Activated naive CD8-positive, alpha-beta T cell treated with anti-CD3 and anti-CD28 coated beads, Interleukin-2, amount 50 U/mL, for 16 hours (primary cell): ENCODE measurements around the gene KIAA0586.
"Not testable (repeated sequence)": the region's sequence is repeated elsewhere in the genome, so short reads cannot be mapped to it uniquely, and the experiment has no call there.

ENCODE experiments used
- DNase-seq: peaks from one replicate; pipeline ENCODE4 v3.0.0-alpha.2; 2020; ENCODE audit warnings: low read depth, low spot score

KIAA0586 gene

DNA sequence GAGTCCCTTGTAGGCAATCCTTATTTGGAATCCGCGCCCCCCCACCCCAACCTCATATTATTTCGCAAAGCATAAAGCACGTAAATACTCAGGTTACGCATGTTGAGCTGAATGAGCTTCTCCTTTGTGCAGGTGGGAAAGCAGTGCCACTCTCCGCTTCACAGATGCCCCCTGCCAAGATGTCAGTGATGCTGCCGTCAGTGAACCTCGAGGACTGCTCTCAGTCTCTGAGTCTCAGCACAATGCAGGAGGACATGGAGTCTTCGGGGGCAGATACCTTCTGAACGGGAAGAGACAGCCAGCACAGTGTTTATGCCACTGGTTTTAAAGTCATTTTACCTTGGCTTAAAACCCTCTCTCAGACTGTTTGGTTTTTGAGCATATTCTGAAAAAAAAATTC lies 120.1 kb downstream of the KIAA0586 start:
- DNase-seq, result no peak

GRCh38 chr14:58549105-58549757 lies 121.7 kb downstream of the KIAA0586 start:
- no peak for DNase-seq

- no peak for DNase-seq
Measured at GRCh38 chr14:58553959-58554358, 126.4 kb downstream of the KIAA0586 start.

GRCh38 chr14:58555647-58556046 lies 128.1 kb downstream of the KIAA0586 start:
- no peak for DNase-seq

- DNase-seq, result no peak
Measured at GRCh38 chr14:58557242-58557641, 129.7 kb downstream of the KIAA0586 start.

DNA sequence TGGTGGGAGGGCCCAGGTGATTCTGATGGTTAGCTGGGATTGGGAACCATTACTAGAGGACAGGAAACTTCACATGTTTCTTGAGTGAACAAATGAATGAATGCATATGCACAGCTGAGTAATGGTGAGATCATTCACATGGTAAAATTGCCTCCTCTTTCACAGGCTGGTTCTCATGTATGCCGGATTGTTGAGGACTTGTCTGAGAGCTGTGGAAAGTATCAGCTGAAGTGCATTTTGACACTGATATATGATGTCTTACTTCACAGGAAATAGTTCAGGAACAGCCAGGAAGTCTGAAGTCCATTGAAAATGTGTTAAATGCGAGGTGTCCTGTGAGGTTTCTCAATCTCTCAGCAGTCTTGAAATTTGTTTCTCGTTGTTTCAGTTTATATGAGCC lies 132.7 kb downstream of the KIAA0586 start:
- no peak for DNase-seq

DNA sequence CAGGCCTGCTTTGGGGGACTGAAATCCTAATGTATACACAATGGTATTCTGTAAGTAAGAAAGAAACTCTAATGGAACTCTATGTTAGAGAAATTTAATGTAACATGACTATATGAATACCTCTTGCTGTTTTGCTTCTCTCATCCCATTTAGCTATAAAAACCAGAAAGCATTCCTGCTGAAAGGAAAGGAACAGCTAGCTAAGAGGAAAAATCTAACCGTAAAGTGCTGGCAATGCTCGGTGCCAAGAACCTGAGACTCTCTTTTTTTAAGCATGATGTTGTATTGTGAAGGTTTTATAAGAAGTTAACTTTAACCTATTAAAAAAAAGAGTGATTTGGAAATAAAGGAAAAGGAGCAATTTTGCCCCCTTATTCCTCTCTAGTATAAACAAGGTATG lies 134.6 kb downstream of the KIAA0586 start:
- no peak for DNase-seq

GRCh38 chr14:58563978-58564377 lies 136.5 kb downstream of the KIAA0586 start:
- no peak for DNase-seq

- DNase-seq, result no peak
Measured at GRCh38 chr14:58565832-58566231, 138.3 kb downstream of the KIAA0586 start.

- no peak for DNase-seq
Measured at GRCh38 chr14:58566979-58567378, 139.5 kb downstream of the KIAA0586 start.

- no peak for DNase-seq
Measured at GRCh38 chr14:58568322-58568721, 140.8 kb downstream of the KIAA0586 start.

DNA sequence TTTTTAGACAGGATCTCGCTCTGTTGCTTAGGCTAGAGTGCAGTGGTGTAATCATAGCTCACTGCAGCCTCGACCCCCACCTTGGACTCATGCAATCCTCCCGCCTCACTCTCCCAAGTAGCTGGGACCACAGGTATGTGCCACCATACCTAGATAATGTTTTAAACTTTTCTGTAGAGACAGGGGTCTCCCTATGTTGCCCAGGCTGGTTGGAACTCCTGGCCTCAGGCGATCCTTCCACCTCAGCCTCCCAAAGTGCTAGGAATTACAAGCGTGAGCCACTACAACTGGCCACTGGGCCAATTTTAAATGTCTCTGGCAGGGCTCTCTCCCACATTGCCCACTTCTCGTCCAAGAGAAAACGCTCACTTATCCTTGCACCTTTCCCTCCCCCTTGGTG lies 143.7 kb downstream of the KIAA0586 start:
- no peak for DNase-seq

DNA sequence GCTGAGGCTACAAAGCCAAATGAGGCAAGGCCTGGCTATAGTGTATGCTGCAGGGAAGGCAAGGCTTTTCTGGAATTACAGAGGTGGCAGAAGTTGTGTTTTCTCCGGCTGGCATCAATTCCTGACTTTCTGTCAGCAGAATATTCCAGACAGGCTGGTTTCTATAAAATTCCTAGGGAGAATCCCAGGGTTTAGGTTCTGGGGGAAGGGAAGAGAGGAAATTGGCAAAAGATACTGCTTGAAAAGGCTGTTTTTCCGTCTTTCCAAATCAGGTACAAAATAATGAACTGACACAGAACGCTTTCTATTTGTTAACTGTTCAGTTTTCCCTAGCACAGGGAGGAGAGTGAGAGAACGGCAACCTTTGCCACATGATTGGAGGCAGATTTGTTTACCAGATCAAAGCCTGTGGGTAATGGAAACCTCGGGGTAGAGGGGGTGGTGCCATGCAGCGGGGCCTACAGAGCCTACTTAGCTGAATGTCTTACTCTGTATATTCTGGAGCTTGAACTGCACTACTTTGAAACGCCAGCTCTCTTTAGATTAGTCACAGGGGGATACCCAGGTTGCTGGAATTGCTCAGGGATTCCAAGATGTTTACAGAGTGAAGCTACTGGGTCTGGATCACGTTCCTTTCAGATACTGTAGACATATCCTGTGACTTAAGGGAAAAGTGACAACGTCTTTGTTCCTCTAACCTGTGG lies 144.4 kb downstream of the KIAA0586 start:
- DNase-seq, result peak; percentile 1

- DNase-seq, result no peak
Measured at GRCh38 chr14:58572473-58572853, 144.9 kb downstream of the KIAA0586 start.

DNA sequence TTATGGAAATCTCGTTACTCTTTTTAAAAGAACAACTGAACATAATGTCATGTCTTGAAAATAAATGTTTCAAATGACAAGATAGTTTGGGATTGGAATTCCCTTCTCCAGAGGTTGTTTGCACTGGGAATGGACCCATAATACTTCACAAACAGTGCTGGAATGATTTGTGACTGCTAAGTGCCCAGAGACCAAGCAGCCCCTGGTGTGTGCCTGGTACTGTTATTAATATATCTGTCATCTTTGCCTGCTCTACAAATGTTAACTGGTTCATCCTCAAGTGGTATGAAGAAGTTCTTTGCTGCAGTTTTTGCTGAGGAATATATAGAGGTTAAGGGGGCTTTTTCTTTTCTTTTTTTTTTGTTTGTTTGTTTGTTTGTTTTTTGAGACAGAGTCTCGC lies 145.3 kb downstream of the KIAA0586 start:
- no peak for DNase-seq

- no peak for DNase-seq
Measured at GRCh38 chr14:58574623-58575022, 147.1 kb downstream of the KIAA0586 start.

DNA sequence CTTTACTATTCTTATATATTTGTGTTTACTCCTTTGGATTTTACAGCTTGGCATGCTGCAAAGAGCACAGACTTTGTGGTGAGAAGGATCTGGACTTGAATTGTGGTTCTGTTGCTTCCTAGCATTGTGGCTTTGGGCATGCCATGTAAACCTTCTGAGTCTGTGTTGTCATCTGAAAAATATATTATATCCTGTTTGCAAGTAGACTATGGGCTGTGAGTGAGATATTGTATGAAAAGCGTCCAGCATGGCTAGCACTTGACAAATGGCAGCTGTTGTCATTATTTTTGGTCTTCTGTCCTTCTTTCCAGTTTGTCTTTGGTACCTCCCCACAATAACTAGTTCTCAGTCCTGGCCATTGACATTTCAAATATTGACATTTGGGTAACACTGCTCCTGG lies 148.4 kb downstream of the KIAA0586 start:
- DNase-seq, result no peak

DNA sequence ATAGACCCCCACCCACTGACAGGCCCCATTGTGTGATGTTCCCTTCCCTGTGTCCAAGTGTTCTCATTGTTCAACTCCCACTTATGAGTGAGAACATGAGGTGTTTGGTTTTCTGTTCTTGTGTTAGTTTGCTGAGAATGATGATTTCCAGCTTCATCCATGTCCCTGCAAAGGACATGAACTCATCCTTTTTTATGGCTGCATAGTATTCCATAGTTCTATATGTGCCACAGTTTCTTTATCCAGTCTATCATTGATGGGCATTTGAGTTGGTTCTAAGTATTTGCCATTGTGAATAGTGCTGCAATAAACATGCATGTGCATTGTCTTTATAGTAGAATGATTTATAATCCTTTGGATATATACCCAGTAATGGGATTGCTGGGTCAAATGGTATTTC lies 152.5 kb downstream of the KIAA0586 start:
- DNase-seq, result not testable (repeated sequence)

- DNase-seq, result not testable (repeated sequence)
Measured at GRCh38 chr14:58581389-58581788, 153.9 kb downstream of the KIAA0586 start.

- no peak for DNase-seq
Measured at GRCh38 chr14:58584383-58584782, 156.9 kb downstream of the KIAA0586 start.

DNA sequence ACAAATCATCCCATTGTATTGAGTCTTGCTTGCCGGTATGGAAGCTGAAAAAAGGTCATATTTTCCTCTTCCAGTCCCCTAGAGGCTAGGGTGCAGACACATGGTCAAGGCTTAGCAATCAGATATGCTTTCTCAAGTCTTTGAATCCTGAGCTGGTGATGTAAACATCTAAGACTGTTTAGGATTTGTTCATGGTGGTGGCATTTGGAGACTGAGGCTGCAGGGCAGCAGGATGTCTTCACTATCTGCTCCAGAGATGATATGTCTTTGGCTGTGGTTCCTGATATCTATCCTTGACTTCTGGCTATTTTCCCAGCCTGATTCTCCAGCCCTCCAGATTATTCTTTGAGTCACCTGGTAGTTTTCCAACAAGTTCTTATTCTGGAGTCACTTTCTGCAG lies 159.8 kb downstream of the KIAA0586 start:
- DNase-seq, result no peak

DNA sequence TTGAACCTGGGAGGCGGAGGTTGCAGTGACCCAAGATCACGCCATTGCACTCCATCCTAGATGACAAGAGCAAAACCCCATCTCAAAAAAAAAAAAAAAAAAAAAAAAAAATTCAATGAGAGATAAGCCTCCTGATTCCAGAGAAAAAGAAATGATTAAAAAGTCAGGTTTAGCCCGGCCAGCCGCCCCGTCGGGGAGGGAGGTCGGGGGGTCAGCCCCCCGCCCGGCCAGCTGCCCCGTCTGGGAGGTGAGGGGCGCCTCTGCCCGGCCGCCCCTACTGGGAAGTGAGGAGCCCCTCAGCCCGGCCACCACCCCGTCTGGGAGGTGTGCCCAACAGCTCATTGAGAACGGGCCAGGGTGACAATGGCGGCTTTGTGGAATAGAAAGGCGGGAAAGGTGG lies 160.8 kb downstream of the KIAA0586 start:
- not testable (repeated sequence) for DNase-seq

- no peak for DNase-seq
Measured at GRCh38 chr14:58593977-58594376, 166.5 kb downstream of the KIAA0586 start.

GRCh38 chr14:58597041-58597440 lies 169.5 kb downstream of the KIAA0586 start:
- DNase-seq, result no peak
